Vagina (tissue), 2 donors: ENCODE measurements around the gene ENOX2. TPM values are rescaled to one million over a fixed set of nuclear protein-coding genes. Genes with fewer than 3 reads are reported as not detected.

Source experiments
- DNase-seq, 2 donors: peaks; one replicate each; pipeline ENCODE4 v3.0.0-alpha.2; 2017; ENCODE audit errors: extremely low spot score in 2 of 2
- H3K27ac ChIP-seq: fragments of 200-600 bp; sonication (generic); one replicate; pipeline ENCODE4 v1.5.1; 2019
- H3K27me3 ChIP-seq: fragments of 200-600 bp; sonication (generic); one replicate; pipeline ENCODE4 v1.5.1; 2019
- H3K36me3 ChIP-seq, 2 donors: fragments of 200-600 bp; sonication (generic); one replicate each; pipeline ENCODE4 v1.5.1; 2017 to 2019
- H3K4me1 ChIP-seq: fragments of 200-600 bp; sonication (generic); one replicate; pipeline ENCODE4 v1.5.1; 2019
- H3K4me3 ChIP-seq, 2 donors: fragments of 200-600 bp; sonication (generic); 1 replicate in 1 of 2; 2 replicates in 1 of 2; pipeline ENCODE4 v1.5.1; 2016 to 2019
- H3K9me3 ChIP-seq: fragments of 200-600 bp; sonication (generic); one replicate; pipeline ENCODE4 v1.5.1; 2019
- POLR2A ChIP-seq, 2 donors: fragments of 450-650 bp; IDR thresholded peaks; one replicate each; pipeline ENCODE4 v1.6.1; 2017; ENCODE audit warnings: antibody characterized with exemption in 2 of 2, mild to moderate bottlenecking in 2 of 2, moderate library complexity in 2 of 2
- POLR2AphosphoS5 ChIP-seq, 2 donors: sonication (generic); formaldehyde crosslinking; IDR thresholded peaks; one replicate each; pipeline ENCODE4 v1.9.0; 2017; ENCODE audit warnings: antibody characterized with exemption in 2 of 2, mild to moderate bottlenecking in 2 of 2, low read depth in 1 of 2; ENCODE audit not compliant: insufficient read depth in 1 of 2
- intact Hi-C: fragments of 100-400 bp; cut with DNase I; formaldehyde crosslinking; loops from one replicate; pipeline ENCODE4 v1.15.1; 2023
- total RNA-seq: library from RNA; depleted of rRNA; stranded (reverse); fragments of >200 nt; gene quantifications from one replicate; pipeline ENCODE4 v1.2.3, GENCODE V29; 2016
- TF ChIP-seq, protein P1 (sequence below), 3 experiments: fragments of 450-650 bp in 2 of 3; fragments of 200-600 bp in 1 of 3; sonication (generic) in 1 of 3; IDR thresholded peaks; one replicate each; pipeline ENCODE4 v1.5.1; 2017 to 2019; ENCODE audit warnings: antibody characterized with exemption in 3 of 3, mild to moderate bottlenecking in 2 of 3, moderate library complexity in 2 of 3

The ENOX2 gene
- total RNA-seq, 1 donor from 2014 or later: 8.8 TPM

DNA sequence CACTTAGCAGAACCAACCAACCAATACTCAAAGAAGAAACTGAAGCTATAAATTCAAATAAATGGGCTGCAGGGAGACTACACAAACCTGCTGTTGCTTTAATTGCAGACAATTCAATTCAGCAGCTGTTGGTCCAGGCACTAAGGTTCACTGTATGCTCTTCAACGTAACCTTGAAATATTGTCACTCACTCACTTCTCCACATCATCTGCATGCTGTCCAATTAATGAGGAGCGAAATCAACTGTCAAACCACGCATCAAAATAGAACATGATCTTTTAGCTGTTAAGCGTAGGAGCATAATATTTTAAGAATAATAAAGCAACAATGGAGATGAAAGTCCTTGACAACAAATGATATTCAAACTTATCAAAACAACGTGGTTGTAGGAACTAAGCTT lies 17.0 kb downstream of the ENOX2 start:
- H3K27me3 ChIP-seq: no peaks in the 10 kb centered on the region
- TF ChIP-seq, protein P1, sequence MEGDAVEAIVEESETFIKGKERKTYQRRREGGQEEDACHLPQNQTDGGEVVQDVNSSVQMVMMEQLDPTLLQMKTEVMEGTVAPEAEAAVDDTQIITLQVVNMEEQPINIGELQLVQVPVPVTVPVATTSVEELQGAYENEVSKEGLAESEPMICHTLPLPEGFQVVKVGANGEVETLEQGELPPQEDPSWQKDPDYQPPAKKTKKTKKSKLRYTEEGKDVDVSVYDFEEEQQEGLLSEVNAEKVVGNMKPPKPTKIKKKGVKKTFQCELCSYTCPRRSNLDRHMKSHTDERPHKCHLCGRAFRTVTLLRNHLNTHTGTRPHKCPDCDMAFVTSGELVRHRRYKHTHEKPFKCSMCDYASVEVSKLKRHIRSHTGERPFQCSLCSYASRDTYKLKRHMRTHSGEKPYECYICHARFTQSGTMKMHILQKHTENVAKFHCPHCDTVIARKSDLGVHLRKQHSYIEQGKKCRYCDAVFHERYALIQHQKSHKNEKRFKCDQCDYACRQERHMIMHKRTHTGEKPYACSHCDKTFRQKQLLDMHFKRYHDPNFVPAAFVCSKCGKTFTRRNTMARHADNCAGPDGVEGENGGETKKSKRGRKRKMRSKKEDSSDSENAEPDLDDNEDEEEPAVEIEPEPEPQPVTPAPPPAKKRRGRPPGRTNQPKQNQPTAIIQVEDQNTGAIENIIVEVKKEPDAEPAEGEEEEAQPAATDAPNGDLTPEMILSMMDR (IDR thresholded peaks at IDR 0.05): no peak
- TF ChIP-seq POLR2A (IDR thresholded peaks at IDR 0.05) (no peak), POLR2AphosphoS5 (IDR thresholded peaks at IDR 0.05; ENCODE audit: insufficient read depth in 1 of 2, low read depth in 1 of 2) (no peak)
- DNase-seq: no peak
- H3K27ac ChIP-seq: no peak overlapping the region
- H3K4me3 ChIP-seq: no peak overlapping the region
- H3K9me3 ChIP-seq: no peaks in the 10 kb centered on the region
- intact Hi-C loops: no loop called here
- H3K36me3 ChIP-seq: no peaks in the 10 kb centered on the region
- H3K4me1 ChIP-seq: no peaks in the 10 kb centered on the region

GRCh38 chrX:130885508-130885907 lies 17.5 kb downstream of the ENOX2 start:
- Histone ChIP-seq H3K4me1 (no peaks in the 10 kb centered on the region), H3K27me3 (no peaks in the 10 kb centered on the region), H3K9me3 (no peaks in the 10 kb centered on the region), H3K4me3 (no peak overlapping the region), H3K27ac (no peak overlapping the region), H3K36me3 (no peaks in the 10 kb centered on the region)
- no peak for DNase-seq
- intact Hi-C loops: no loop called here
- TF ChIP-seq, protein P1 (IDR thresholded peaks at IDR 0.05): no peak
- TF ChIP-seq POLR2A (IDR thresholded peaks at IDR 0.05) (no peak), POLR2AphosphoS5 (IDR thresholded peaks at IDR 0.05; ENCODE audit: insufficient read depth in 1 of 2, low read depth in 1 of 2) (no peak)

DNA sequence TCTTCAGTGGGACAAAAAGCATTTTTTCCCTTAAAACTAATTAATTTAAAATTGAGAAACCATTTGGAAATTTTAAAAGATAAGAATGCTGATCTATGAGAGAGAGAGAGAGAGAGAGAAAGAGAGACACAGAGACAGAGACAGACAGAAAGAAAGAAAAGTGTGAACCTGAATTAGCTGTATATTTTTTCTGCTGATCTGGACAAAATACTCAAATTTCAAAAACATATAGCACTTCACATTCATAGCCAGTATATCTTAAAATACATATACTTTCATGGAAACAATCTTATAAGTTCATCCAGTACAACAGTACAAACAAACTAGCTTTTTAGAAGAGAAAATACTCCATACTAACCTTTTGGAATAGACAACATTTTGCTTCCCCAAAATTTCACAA lies 18.4 kb downstream of the ENOX2 start:
- TF ChIP-seq POLR2A (IDR thresholded peaks at IDR 0.05): no peak
- TF ChIP-seq, protein P1 (IDR thresholded peaks at IDR 0.05): no peak
- TF ChIP-seq POLR2AphosphoS5 (IDR thresholded peaks at IDR 0.05; ENCODE audit: insufficient read depth in 1 of 2, low read depth in 1 of 2): no peak
- intact Hi-C loops: no loop called here
- no peaks in the 10 kb centered on the region for H3K36me3 ChIP-seq
- H3K4me1 ChIP-seq: no peaks in the 10 kb centered on the region
- no peaks in the 10 kb centered on the region for H3K9me3 ChIP-seq
- H3K27ac ChIP-seq: no peak overlapping the region
- DNase-seq: no peak
- no peak overlapping the region for H3K4me3 ChIP-seq
- H3K27me3 ChIP-seq: no peaks in the 10 kb centered on the region

DNA sequence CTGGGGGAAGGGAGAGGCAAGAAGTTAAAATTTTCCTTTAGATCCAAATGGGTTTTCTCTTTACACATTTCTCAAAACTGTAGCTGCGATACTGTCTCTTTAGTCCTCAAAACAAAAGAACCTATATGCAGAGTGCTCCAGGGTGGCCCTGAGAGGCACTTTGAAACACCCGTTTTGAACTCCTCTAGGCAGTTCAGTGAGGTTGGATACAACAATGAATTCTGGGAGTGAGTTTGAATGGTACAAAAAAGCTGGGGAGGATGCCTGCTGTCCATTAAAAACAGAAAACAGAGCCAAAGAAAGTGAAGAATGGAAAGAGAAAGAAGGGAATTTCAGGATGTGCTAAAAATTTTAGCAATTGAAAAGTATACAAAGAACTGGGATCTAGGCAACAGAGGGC lies 23.1 kb downstream of the ENOX2 start:
- H3K27ac ChIP-seq: no peak overlapping the region
- no peaks in the 10 kb centered on the region for H3K27me3 ChIP-seq
- H3K9me3 ChIP-seq: no peaks in the 10 kb centered on the region
- H3K36me3 ChIP-seq: no peaks in the 10 kb centered on the region
- no peak for DNase-seq
- H3K4me1 ChIP-seq: no peaks in the 10 kb centered on the region
- TF ChIP-seq POLR2A (IDR thresholded peaks at IDR 0.05) (no peak), POLR2AphosphoS5 (IDR thresholded peaks at IDR 0.05; ENCODE audit: insufficient read depth in 1 of 2, low read depth in 1 of 2) (no peak)
- TF ChIP-seq, protein P1 (IDR thresholded peaks at IDR 0.05): no peak
- H3K4me3 ChIP-seq: no peak overlapping the region
- intact Hi-C loops: no loop called here

DNA sequence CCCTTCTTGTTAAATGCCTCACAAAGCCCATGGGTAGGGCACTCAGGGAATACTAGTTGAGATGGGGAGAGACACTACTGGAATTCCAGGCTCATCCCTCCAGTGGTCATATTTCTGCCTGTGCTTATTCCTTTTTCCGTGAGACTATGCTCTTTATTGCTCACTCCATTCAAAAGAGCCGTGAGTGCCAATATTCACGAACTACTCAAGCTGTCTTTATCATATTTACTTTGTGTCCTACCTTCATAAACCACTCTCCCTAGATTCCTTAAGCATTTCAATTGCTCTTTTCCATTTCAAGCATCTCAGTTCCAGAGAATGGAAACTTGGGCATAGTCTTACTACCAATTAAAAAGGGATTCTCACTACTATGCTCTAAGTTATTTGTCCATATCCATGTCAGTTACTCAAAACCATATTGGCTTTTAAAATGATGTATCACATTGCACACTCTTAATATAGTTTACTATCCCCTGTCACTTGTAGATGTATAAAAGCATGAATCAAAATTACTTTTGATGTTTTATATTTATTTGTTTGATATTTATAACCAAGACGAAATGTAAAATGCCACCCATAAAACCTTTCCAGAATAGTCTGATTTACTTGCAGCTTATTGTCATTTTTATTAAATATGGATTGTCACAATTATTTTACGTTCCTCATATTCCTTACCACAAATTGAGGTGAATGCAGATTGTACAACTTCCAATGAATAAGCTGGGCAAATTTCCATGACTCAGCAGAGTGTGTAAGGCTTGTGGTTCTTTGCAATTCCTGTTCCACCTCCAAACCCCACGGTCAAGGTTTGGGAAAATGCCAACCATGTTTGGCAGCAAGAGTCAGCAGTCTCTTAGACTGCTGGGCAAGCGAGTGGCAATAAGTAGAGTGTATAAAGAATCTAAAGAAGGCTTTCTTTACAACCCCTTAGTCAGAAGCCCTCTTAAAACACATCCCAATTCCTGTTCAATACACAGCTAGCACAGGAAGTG lies 24.4 kb downstream of the ENOX2 start:
- H3K4me3 ChIP-seq: no peak overlapping the region
- no peak for DNase-seq
- H3K4me1 ChIP-seq: no peaks in the 10 kb centered on the region
- H3K36me3 ChIP-seq: no peaks in the 10 kb centered on the region
- intact Hi-C loops: no loop called here
- H3K9me3 ChIP-seq: no peaks in the 10 kb centered on the region
- no peak overlapping the region for H3K27ac ChIP-seq
- H3K27me3 ChIP-seq: no peaks in the 10 kb centered on the region
- TF ChIP-seq, protein P1 (IDR thresholded peaks at IDR 0.05): no peak
- TF ChIP-seq POLR2AphosphoS5 (IDR thresholded peaks at IDR 0.05; ENCODE audit: insufficient read depth in 1 of 2, low read depth in 1 of 2): no peak
- no peak for TF ChIP-seq POLR2A (IDR thresholded peaks at IDR 0.05)
